GM18508 (cell line): ENCODE results near the gene CEACAM19.
"Not testable (repeated sequence)": the region's sequence is repeated elsewhere in the genome, so short reads cannot be mapped to it uniquely, and the experiment has no call there.

Source experiments
- ATAC-seq: cut with Tn5 transposase; IDR thresholded peaks from one replicate; pipeline ENCODE4 v1.9.1; 2021; ENCODE audit warnings: moderate number of reproducible peaks; ENCODE audit not compliant: insufficient read depth, unreplicated experiment

The CEACAM19 gene

DNA sequence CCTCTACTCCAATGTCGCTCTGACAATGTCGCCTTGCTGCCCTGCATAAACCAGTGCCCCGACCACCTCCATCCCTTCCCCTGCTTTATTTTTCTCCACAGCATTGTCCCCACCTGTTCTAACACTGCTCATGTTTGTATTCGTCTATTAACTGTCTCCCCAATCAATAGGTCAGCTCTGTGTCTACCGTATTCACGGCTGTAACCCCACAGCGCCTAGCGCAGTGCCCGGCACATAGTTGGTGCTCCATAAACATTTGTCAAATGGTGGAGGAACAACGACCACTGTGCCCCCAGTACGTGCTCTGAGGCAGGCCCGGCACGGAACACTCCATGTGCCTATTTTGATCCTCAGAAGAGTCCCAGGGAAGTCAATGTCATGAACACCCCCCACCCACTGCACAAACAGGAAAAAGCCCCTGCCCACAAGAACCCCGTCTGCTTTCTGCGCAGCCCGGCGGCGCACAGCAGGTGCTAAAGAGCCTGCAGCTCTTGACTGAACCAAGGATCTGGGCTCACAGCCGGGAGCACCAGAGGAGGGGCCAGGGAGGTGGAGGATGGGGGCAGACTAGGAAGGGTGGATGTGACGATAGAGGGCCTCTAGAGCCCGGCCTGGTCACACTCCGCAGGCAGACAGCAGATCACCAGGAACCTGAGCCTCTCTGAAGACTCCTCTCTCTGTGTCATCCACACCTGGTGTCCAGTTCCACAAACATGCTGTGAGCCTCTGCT is 25.8 kb downstream of the CEACAM19 start:
- ATAC-seq, result no peak

DNA sequence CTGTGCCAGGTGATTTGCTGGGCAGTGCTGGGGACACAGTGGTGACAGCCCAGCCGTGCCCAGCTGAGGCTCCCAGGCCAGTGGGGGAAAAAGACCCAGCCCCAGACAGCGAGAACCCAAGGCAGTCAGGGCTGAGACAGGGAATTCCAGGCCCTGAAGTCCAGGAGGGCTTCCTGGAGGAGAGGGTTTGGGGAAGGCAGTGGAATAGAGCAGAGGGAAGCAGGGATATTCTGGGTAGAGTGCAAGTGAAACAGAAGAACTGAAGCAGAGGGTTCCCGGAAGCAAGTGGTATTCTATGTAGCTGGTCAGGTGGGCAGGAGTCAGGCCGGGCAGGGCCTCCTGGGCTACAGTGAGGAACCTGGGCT is 26.4 kb downstream of the CEACAM19 start:
- no peak for ATAC-seq

DNA sequence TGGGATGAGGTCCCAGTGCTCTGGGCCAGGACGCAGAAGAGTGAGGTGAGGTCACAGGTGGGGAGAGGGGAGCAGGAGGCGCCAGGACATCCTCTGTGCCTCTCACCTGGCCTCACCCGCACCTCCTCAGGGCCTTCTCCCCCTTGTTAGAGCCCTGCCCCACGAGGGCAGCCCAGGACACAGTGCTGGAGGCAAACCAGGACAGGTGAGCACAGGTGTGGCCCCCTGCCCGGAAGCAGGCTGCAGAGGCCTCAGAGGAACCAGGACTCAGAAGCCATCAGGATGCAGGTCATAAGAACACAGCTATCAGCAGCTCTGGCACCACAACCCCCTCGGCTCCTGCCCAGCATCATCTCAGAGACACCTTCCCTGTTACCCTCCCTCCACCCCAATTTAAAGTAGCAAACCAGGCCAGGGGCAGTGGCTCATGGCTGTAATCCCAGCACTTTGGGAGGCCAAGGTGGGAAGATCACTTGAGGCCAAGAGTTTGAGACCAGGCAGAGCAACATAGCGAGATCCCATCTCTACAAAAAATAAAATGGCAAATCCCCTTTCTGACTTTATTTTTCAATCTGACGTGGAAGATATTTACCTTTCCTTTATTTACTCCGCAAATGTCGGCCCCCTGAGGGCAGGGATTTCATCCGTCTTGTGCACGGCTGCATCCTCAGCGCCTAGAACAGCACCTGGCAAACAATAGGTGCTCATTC is 27.4 kb downstream of the CEACAM19 start, which contains the start of gene CEACAM16:
Gene CEACAM16, plus strand, starts transcription at position 660 of the 710 bp plus-strand sequence. CDS start 2,306 bp downstream, outside the sequence.
- no peak for ATAC-seq

DNA sequence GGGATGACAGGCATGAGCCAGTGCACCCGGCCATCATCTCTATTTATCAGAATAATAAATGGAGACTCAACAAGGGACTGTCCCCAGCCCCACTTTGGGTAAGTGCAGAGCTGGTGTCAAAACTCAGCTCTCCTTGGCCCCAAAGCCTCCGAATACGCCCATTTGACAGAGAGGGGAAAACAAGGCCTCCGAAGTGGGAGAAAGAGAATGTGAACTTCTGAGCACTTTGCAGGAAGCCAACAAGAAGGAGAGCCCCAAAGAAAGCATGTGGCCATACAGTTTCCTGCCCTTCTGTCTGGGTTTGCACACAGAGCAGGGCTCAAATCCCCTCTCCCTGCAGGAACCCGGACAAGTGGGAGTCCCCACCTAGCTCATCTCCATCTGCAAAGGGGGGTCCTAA is 29.3 kb downstream of the CEACAM19 start:
- no peak for ATAC-seq

DNA sequence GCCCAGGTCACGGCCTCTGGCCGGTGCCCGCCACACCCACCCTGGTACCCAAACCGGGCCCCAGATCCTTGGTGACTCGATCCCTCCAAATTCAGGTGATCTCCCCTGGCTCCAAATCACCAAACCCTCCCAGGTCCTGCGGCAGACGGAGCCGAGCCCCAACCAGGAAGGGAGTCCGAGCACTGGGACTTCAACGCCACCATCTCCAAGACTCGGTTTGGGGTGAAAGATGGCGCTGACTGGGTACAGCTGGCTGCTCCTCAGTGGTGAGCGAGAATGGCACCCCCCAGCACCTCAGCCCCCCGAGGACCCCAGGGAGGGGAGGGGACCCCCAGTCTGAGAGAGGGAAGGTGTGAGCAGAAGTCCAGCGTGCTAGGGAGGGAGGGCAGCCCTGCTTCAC is 29.9 kb downstream of the CEACAM19 start:
- no peak for ATAC-seq

DNA sequence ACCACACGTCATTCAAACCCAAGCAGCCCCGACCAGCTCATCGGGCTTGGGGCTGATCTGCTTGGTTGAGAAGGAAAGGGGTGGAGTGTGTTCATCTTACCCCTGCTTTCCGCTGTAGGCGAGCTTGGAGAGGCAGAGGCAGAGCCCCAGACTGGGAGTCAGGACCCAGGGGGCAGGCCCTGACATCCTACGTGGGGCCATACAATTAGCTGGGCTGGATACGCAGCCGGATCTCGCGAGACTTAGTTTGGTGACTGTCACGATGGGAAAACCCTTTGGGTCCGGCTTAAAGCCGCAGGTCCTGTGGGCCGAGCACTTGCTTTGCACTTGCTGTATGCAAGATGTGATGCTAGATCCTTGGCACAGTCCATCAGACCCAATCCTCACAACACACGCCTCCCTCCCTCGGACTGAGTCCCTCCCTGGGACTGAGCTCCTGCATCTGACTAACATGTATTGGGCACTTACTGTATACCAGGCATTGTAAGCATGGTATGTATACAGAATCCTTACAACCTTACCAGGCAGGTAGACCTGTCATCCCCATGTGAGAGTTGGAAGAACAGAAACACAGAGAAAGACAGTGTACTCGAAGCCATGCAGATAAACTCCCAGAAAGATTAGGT is 31.4 kb downstream of the CEACAM19 start:
- ATAC-seq, result no peak

DNA sequence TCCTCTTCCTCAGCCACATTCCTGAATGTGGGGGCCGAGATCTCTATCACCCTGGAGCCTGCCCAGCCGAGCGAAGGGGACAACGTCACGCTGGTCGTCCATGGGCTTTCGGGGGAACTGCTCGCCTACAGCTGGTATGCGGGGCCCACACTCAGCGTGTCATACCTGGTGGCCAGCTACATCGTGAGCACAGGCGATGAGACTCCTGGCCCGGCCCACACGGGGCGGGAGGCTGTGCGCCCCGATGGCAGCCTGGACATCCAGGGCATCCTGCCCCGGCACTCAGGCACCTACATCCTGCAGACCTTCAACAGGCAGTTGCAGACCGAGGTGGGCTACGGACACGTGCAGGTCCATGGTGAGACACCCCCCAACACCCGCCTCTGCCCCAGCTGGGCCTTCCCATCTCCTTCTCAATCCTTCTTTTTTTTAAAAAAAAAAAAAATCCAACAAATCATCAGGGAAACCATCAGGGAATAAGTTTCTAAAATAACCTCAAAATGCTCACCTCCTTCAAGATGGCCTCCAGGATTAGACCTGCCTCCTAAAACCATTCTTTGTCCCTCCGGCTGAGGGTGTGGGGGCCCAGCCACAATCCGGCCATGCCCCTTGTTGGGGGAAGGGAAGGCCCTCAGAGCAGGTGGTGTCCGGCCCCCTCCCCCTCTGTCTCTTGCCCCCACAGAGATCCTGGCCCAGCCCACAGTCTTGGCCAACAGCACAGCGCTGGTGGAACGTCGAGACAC is 32.2 kb downstream of the CEACAM19 start:
- ATAC-seq, result no peak

DNA sequence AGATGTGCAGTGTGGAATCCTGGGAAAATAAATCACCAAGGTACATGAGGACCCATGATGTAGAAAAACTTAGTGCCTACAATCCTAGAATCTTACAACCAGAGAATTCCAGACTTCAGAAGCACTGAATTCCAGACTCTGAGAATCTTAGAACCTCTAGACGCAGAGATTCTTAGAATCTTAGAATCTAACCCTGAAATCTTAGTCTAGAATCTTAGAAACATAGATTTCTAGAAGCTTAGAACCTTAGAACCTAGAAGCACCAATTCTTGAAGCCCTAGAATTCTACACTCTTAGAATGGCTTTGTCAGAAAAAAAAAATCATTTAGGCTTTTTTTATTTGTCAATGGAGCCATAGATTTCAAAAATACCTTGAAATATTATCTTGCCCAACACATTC is 33.7 kb downstream of the CEACAM19 start:
- no peak for ATAC-seq

DNA sequence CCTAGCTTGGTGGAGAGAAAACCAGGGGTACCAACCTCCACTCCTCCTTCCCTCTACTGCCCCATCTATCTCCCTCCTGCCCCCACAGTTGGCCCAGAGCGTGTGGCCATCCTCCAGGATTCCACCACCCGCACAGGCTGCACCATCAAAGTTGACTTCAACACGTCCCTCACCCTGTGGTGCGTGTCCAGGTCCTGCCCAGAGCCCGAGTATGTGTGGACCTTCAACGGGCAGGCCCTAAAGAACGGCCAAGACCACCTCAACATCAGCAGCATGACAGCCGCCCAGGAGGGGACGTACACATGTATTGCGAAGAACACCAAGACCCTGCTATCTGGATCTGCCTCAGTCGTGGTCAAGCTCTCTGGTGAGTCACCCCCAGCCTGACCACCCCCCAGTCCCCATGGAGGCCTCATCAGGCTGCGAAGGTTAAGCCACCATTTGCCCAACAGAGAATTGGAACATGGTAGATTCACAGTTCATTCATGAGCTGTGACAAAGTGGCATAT is 34.3 kb downstream of the CEACAM19 start:
- ATAC-seq, result no peak

DNA sequence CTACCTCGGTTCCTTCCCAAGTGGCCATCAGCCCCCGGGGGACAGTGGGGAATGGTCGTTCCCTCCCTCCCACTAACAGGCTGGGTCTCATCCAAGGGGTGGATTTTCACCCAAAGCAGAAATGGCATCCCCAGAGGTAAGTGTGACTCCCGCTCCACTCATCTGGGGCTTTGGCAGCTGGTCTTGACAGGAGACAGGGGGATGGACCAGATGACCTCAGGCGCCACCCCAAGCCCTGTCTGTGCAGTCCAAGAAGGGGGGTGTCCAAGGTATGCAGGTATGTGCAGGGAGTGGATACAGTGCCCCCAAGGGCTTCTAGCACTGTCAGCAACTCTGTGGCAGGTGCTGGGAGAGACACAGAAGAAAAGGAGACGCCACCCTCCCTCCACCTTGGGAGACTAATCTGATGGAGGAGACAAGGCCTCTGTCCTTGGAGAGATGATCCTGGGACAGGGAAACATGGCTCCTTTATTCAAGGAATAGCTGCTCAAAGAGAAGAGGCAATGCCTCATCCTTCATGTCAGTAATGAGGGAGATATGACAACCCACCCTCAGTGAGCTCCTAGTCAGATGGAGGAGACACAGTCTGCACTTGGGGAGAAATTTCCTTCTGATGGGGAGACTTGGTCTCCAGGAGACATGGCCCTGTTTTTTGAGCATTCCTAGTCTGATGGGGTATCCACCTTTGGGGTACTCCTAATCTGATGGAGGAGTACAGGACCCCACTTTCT is 35.4 kb downstream of the CEACAM19 start:
- no peak for ATAC-seq

DNA sequence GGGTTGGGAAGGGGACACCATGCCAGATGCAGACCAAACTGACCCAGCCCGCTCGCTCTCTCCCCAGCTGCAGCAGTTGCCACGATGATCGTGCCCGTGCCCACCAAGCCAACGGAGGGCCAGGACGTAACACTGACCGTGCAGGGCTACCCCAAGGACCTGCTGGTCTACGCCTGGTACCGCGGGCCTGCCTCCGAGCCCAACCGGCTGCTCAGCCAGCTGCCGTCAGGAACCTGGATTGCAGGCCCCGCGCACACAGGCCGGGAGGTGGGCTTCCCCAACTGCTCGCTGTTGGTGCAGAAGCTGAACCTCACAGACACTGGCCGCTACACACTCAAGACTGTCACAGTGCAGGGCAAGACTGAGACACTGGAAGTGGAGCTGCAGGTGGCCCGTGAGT is 36.5 kb downstream of the CEACAM19 start:
- ATAC-seq, result no peak

DNA sequence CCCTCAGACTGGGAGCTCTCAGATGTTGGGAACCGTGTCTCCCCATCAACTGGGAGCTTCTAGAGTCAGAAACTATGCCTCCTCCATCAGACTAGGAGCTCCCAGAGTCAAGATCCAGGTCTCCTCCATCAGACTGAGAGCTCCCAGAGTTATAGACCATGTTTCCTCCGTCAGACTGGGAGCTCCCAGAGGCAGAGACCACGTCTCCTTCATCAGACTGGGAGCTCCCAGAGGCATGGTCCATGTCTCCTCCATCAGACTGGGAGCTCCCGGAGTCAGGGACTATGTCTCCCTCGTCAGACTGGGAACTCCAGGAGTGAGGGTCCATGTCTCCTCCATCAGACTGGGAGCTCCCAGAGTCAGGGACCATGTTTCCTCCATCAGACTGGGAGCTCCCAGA is 37.7 kb downstream of the CEACAM19 start:
- ATAC-seq, result no peak

DNA sequence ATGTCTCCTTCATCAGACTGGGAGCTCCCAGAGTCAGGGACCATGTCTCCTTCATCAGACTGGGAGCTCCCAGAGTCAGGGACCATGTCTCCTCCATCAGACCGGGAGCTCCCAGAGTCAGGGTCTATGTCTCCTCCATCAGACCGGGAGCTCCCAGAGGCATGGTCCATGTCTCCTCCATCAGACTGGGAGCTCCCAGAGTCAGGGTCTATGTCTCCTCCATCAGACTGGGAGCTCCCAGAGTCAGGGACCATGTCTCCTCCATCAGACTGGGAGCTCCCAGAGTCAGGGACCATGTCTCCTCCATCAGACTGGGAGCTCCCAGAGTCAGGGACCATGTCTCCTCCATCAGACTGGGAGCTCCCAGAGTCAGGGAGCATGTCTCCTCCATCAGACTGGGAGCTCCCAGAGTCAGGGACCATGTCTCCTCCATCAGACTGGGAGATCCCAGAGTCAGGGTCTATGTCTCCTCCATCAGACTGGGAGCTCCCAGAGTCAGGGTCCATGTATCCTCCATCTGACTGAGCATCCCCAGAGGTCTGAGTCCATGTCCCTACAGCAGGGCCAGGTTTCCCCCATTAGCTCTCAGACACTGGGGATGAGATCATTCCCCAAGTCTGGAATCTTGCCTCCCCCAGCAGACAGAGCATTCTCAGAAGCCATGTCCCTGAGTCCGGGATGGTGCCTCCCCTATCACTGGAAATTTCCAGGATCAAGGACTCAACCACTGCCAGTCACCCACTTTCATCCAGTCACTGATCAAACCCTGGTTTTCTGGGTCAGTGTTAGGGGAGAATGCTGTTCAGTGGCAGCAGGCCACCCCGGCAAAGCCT is 38.4 kb downstream of the CEACAM19 start:
- ATAC-seq, result not testable (repeated sequence)

DNA sequence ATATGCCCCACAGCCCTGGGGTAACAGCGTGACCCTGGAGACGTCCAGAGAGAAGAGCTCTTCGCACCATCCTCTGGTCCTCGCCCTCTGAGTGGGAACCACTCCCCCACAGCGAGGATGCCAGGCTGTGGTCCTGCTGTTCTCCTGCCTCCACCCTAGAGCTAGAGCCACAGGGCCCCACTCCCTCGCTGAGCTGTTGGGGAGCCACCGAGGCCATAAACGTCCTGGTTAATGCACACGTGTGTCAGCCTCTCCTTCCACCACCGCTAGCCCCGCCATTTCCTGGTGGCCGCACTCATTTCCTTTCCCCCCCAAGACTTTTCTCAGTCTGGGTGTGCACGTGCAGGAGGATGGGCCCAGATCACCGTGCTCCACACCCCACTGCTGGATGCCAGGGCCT is 39.2 kb downstream of the CEACAM19 start:
- no peak for ATAC-seq

DNA sequence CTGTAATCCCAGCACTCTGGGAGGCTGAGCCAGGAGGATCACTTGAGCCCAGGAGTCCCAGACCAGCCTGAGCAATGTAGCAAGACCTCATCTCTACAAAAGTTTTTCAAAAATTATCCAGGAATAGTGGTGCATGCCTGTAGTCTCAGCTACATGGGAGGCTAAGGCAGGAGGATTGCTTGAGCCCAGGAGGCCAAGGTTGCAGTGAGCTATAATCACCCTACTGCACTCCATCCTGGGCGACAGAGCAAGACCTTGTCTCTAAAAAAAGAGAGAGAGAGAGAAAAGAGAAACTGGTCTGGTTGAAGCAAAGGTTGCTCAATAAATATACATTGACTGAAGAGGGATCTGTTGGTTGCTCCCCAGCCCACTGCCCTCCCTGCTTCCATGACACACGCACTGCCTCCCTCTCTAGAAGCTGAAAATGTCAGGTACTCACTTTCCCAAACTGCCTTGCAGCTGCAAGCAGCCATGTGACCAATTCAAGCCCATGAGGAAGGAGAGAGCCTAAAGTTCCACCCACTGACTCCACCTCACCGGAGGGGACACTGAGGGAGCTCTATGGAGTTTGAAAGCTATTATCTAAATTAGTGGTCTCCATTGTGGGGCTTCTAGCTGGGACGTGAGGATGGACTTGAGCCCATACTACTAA is 41.7 kb downstream of the CEACAM19 start:
- no peak for ATAC-seq

DNA sequence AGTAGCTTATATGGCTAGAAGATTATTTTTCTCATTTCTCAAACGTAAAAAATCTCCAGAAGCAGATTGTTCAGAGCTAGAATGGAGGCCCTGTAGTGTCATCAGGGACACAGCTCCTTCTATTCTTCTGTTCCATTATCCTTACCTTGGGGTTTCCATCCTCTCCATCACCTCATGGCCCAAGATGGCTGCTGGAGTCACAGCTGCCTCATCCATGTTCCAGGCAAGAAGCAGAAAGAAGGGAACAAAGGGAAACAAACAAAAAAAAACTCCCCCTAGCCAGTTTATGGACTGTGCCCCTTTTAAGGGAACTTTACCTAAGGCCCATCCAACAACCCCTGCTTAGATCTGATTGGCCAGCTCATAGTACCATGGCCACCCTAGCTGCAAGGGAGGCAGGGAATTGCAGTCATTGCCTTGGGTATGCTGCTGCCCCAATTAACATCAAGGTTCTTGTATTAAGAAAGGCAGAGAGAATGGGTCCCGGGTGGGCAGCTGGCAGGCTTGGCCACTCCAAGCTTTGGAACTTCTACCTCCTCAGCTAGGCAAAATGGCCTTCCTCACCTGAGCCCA is 43.4 kb downstream of the CEACAM19 start:
- no peak for ATAC-seq

DNA sequence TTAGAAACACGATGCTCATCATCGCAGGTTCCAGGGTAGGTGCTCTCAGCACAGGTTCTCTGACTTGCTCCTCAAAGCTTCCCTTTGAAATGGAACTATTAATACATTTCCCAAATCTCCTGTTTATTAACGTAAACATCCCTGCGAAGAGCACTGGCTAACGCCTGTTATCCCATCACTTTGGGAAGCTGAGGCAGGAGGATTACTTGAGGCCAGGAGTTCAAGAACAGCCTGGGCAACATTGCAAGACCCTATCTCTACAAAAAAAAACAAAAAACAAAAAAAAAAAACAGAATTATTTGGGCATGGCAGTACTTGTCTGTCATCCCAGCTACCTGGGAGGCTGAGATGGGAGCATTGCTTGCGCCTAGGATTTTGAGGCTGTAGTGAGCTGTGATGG is 46.3 kb downstream of the CEACAM19 start:
- ATAC-seq, result no peak
